Ascending aorta (tissue), 2 donors: Measurements from ENCODE around the gene MORN5. TPM values are rescaled to one million over a fixed set of nuclear protein-coding genes. Genes with fewer than 3 reads are reported as not detected.

Source experiments
- DNase-seq, 2 donors: peaks; one replicate each; pipeline ENCODE4 v3.0.0-alpha.2; 2019; ENCODE audit warnings: low spot score in 2 of 2
- H3K27ac ChIP-seq, 2 donors: fragments of 200-600 bp; sonication (generic); one replicate each; pipeline ENCODE4 v1.5.1; 2016 to 2017; ENCODE audit warnings: mild to moderate bottlenecking in 1 of 2
- H3K27me3 ChIP-seq: fragments of 200-600 bp; sonication (generic); one replicate; pipeline ENCODE4 v1.5.1; 2017
- H3K36me3 ChIP-seq, 2 donors: fragments of 200-600 bp; sonication (generic); one replicate each; pipeline ENCODE4 v1.5.1; 2016
- H3K4me1 ChIP-seq, 2 donors: fragments of 200-600 bp; sonication (generic); one replicate each; pipeline ENCODE4 v1.5.1; 2016 to 2017; ENCODE audit warnings: mild to moderate bottlenecking in 1 of 2
- H3K4me3 ChIP-seq, 2 donors: fragments of 200-600 bp; sonication (generic); one replicate each; pipeline ENCODE4 v1.5.1; 2016 to 2017; ENCODE audit warnings: mild to moderate bottlenecking in 1 of 2
- H3K9me3 ChIP-seq, 2 donors: fragments of 200-600 bp; sonication (generic); one replicate each; pipeline ENCODE4 v1.5.1; 2016
- CTCF ChIP-seq, 3 experiments: fragments of 200-600 bp in 2 of 3; fragments of 450-650 bp in 1 of 3; sonication (generic) in 2 of 3; IDR thresholded peaks; one replicate each; pipeline ENCODE4 v1.5.1; 2016 to 2019; ENCODE audit warnings: antibody characterized with exemption in 3 of 3, mild to moderate bottlenecking in 1 of 3, moderate library complexity in 1 of 3
- intact Hi-C: fragments of 100-400 bp; cut with DNase I; formaldehyde crosslinking; loops from one replicate; pipeline ENCODE4 v1.15.1; 2023
- total RNA-seq: library from RNA; depleted of rRNA; stranded (reverse); fragments of >200 nt; gene quantifications from one replicate; pipeline ENCODE4 v1.1.0, GENCODE V29; 2016

Gene MORN5
- total RNA-seq, 1 donor from 2014 or later = not detected

DNA sequence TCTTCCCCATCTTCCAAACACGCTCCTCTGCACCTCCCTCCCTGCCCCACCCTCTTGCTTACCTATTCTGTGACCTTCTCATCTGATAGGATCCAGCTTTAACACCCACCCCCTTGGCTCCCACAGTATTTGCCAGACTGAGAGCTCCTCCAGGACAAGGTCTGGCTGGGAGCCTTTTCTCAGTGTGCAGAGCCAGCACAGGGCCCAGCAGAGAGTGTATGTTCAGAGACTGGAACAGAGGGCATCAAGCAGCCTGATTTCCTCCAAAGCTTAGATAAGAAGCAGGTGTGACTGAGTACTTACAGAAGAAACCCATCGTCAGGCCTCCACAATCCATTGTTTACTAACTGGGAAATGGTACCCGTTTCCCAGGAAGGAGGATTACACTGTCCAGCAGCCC lies 42.4 kb downstream of the MORN5 start:
- H3K4me3 ChIP-seq = no peak overlapping the region
- intact Hi-C loops = no loop called here

GRCh38 chr9:122204055-122204454 lies 44.3 kb downstream of the MORN5 start:
- no peak for DNase-seq
- H3K4me1 ChIP-seq = no peaks in the 10 kb centered on the region
- no peaks in the 10 kb centered on the region for H3K27me3 ChIP-seq
- intact Hi-C loops = no loop called here
- H3K36me3 ChIP-seq = no peaks in the 10 kb centered on the region
- no peak for TF ChIP-seq CTCF (IDR thresholded peaks at IDR 0.05)
- H3K27ac ChIP-seq = no peak overlapping the region
- H3K4me3 ChIP-seq = no peak overlapping the region
- H3K9me3 ChIP-seq = no peaks in the 10 kb centered on the region

More for the DNA sequence above, 42.4 kb downstream of the MORN5 start:
- no peaks in the 10 kb centered on the region for H3K36me3 ChIP-seq
- no peaks in the 10 kb centered on the region for H3K9me3 ChIP-seq
- H3K4me1 ChIP-seq = no peaks in the 10 kb centered on the region
- H3K27ac ChIP-seq = no peak overlapping the region
- no peaks in the 10 kb centered on the region for H3K27me3 ChIP-seq
- TF ChIP-seq CTCF (IDR thresholded peaks at IDR 0.05) = no peak
- no peak for DNase-seq

GRCh38 chr9:122204491-122204890 lies 44.8 kb downstream of the MORN5 start:
- H3K4me1 ChIP-seq = no peaks in the 10 kb centered on the region

GRCh38 chr9:122205176-122205575 lies 45.5 kb downstream of the MORN5 start:
- Histone ChIP-seq H3K9me3 (no peaks in the 10 kb centered on the region), H3K4me1 (no peaks in the 10 kb centered on the region), H3K27me3 (no peaks in the 10 kb centered on the region), H3K36me3 (no peaks in the 10 kb centered on the region), H3K4me3 (no peak overlapping the region), H3K27ac (no peak overlapping the region)
- no peak for DNase-seq
- TF ChIP-seq CTCF (IDR thresholded peaks at IDR 0.05) = no peak
- intact Hi-C loops = no loop called here

More at GRCh38 chr9:122204491-122204890, 44.8 kb downstream of the MORN5 start:
- Histone ChIP-seq H3K36me3 (no peaks in the 10 kb centered on the region), H3K4me3 (no peak overlapping the region), H3K9me3 (no peaks in the 10 kb centered on the region), H3K27me3 (no peaks in the 10 kb centered on the region), H3K27ac (no peak overlapping the region)
- DNase-seq = no peak
- intact Hi-C loops = no loop called here
- no peak for TF ChIP-seq CTCF (IDR thresholded peaks at IDR 0.05)

DNA sequence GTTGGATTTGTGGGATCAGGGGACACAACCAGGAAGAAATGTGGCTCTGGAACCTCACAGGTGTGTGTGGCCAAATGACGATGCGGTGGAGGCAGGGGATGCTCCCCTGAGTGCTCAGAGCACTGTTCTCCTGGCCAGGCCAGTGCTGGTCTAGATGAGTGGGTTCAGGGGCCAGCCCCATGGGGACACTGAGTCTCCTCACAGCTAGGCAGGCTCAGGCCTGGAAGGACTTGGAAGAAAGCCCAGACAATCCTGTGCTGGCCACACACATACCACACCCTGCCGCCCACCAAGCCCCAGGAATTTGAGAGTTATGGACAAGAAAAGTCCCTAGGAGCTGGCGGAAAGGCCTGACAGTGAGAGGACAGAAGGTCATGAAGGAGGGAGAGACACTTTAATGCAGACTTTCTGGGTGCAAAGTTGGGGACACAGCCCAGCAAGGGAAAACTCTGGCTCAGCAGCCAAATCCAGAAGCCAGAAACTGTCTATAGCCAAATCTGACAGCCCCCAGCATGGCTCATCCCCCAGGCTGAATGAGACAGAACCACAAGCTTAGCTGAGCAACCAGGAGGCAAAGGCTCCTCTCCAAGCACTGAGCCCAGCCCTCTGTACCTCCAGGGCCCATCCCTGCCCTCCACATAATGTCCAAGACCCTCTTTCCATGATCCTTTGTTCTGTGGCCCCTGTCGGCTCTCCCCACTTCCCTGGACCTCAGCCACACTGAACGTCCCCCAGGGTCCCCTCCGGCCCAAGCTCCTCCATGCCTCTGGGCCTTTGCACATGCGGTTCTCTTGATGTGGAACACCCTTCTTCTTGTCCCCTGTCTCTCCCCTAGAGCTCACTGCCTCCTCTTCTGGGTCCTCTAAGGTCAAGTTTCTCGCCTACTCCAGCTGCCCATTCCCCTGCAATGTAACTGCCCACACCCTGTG lies 46.7 kb downstream of the MORN5 start:
- no peak for TF ChIP-seq CTCF (IDR thresholded peaks at IDR 0.05)
- H3K27me3 ChIP-seq = no peaks in the 10 kb centered on the region
- intact Hi-C loops = no loop called here
- DNase-seq = no peak
- H3K27ac ChIP-seq = no peak overlapping the region
- no peaks in the 10 kb centered on the region for H3K4me1 ChIP-seq
- no peak overlapping the region for H3K4me3 ChIP-seq
- H3K36me3 ChIP-seq = no peaks in the 10 kb centered on the region
- H3K9me3 ChIP-seq = no peaks in the 10 kb centered on the region
